Measurements from ENCODE around the gene INO80C.
"Not testable (repeated sequence)": the region's sequence is repeated elsewhere in the genome, so short reads cannot be mapped to it uniquely, and the experiment has no call there.

INO80C gene

DNA sequence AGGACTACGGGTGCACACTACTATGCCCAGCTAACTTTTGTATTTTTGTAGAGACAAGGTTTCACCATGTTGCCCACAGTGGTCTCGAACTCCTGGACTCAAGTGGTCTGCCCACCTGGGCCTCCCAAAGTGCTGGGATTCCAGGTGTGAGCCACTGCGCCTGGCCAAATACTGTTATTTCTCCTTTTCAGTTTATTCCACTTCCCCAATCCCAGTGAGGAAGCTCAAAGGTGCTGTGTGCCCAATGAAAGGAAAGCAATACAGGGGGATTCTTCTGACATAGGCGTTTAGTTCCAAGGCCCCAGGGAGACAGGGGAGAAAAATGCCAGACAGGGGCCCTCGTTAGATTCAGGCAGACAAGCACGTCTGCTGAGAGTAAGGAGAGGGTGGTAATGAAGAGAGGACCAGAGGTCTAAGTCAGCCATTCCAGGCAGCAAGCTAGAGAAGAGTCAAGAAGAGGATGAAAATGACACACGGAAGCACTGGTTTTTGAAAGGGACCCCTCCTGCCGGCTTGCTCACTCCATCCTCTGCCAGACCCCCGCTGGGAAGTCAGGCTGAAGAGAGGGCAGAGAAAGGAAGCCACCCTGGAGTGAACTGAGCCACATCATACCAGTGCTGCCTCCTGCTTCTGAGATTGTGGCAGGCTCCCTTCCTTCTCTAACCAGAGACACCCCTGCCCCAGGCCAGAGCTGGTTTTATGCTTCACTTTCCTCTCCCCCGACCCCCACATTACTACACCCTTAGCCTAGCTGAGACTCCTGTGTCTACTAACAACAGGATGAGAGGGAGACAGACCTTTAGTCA, 6.7 kb downstream of the INO80C start:
- Histone ChIP-seq H3K4me3 (ENCODE audit: low read length) (no peak overlapping the region), H3K4me1 (ENCODE audit: low read length) (peaks cover 4% of the 10 kb centered on the region; the same call in 1 of the 2 replicates), H4K20me1 (ENCODE audit: insufficient read depth, low read length) (no peaks in the 10 kb centered on the region), H3K27me3 (ENCODE audit: low read depth, low read length) (no peaks in the 10 kb centered on the region), H3K9ac (ENCODE audit: low read length) (no peak overlapping the region), H3K27ac (ENCODE audit: low read length) (no peak overlapping the region), H3K36me3 (replicated peaks; ENCODE audit: low read depth, low read length) (no peaks in the 10 kb centered on the region), H3K9me3 (ENCODE audit: insufficient read depth, low read length) (no peaks in the 10 kb centered on the region), H2AFZ (ENCODE audit: low read depth, low read length) (no peak overlapping the region), H3K79me2 (ENCODE audit: low read length) (peaks cover 37% of the 10 kb centered on the region), H3K4me2 (ENCODE audit: low read length) (no peak overlapping the region)
- no peak for TF ChIP-seq EZH2phosphoT487 (IDR thresholded peaks at IDR 0.05; ENCODE audit: low read depth)
- TF ChIP-seq, protein P1, sequence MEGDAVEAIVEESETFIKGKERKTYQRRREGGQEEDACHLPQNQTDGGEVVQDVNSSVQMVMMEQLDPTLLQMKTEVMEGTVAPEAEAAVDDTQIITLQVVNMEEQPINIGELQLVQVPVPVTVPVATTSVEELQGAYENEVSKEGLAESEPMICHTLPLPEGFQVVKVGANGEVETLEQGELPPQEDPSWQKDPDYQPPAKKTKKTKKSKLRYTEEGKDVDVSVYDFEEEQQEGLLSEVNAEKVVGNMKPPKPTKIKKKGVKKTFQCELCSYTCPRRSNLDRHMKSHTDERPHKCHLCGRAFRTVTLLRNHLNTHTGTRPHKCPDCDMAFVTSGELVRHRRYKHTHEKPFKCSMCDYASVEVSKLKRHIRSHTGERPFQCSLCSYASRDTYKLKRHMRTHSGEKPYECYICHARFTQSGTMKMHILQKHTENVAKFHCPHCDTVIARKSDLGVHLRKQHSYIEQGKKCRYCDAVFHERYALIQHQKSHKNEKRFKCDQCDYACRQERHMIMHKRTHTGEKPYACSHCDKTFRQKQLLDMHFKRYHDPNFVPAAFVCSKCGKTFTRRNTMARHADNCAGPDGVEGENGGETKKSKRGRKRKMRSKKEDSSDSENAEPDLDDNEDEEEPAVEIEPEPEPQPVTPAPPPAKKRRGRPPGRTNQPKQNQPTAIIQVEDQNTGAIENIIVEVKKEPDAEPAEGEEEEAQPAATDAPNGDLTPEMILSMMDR (IDR thresholded peaks at IDR 0.05; ENCODE audit: low read depth, low read length), result no peak

DNA sequence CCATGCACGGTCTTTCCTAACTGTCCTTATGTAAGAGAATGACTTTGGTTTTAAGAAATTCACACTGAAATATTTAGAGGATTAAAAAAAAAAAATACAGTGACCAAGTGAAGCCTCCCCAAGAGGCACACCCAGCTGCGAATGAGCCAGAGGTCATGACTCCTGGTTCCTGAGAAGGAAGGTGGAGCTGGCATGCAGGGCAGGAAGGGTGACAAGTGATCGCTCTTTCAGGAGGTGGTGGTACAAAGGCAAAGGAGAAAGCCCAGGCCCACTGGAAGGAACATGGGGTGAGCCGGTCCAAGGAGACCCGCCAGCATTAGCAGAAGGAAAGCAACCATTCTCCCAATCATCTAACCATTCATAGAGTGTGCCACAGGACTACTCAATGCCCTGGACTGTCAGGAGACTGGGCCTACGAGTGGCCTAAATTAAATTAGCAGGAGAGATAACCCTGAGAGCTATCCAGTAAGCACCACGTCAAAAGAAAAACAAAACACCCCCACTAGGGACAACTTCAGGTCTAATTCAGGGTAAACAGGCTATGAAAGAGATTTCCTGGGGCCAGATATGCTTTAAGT, 7.8 kb downstream of the INO80C start:
- H3K79me2 ChIP-seq (ENCODE audit: low read length), result peaks cover 27% of the 10 kb centered on the region
- H3K9ac ChIP-seq (ENCODE audit: low read length), result no peak overlapping the region
- no peak overlapping the region for H3K4me2 ChIP-seq (ENCODE audit: low read length)
- H3K9me3 ChIP-seq (ENCODE audit: insufficient read depth, low read length), result no peaks in the 10 kb centered on the region
- no peaks in the 10 kb centered on the region for H4K20me1 ChIP-seq (ENCODE audit: insufficient read depth, low read length)
- H3K36me3 ChIP-seq (replicated peaks; ENCODE audit: low read depth, low read length), result no peaks in the 10 kb centered on the region
- H3K4me3 ChIP-seq (ENCODE audit: low read length), result no peak overlapping the region
- H3K27ac ChIP-seq (ENCODE audit: low read length), result no peak overlapping the region
- no peaks in the 10 kb centered on the region for H3K4me1 ChIP-seq (ENCODE audit: low read length)
- no peak for TF ChIP-seq EZH2phosphoT487 (IDR thresholded peaks at IDR 0.05; ENCODE audit: low read depth)
- TF ChIP-seq, protein P1 (IDR thresholded peaks at IDR 0.05; ENCODE audit: low read depth, low read length), result no peak
- H2AFZ ChIP-seq (ENCODE audit: low read depth, low read length), result no peak overlapping the region
- H3K27me3 ChIP-seq (ENCODE audit: low read depth, low read length), result no peaks in the 10 kb centered on the region

DNA sequence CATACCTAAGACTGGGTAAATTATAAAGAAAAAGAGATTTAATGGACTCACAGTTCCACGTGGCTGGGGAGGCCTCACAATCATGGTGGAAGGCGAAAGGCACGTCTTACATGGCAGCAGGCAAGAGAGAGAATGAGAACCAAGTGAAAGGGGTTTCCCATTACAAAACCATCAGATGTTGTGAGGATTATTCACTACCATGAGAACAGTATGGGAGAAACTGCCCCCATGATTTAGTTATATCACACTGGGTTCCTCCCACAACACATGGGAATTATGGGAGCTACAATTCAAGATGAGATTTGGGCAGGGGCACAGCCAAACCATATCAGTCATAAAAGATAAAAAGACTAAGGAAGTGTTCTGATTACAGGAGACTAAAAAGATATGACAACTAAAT, 8.5 kb downstream of the INO80C start:
- not testable (repeated sequence) for H3K4me1 ChIP-seq (ENCODE audit: low read length); H3K36me3 ChIP-seq (replicated peaks; ENCODE audit: low read depth, low read length); H3K9me3 ChIP-seq (ENCODE audit: insufficient read depth, low read length); H3K27me3 ChIP-seq (ENCODE audit: low read depth, low read length); H3K27ac ChIP-seq (ENCODE audit: low read length); H3K9ac ChIP-seq (ENCODE audit: low read length); H4K20me1 ChIP-seq (ENCODE audit: insufficient read depth, low read length); H3K4me3 ChIP-seq (ENCODE audit: low read length); H3K4me2 ChIP-seq (ENCODE audit: low read length); H2AFZ ChIP-seq (ENCODE audit: low read depth, low read length)
- H3K79me2 ChIP-seq (ENCODE audit: low read length), result peaks cover 25% of the 10 kb centered on the region

DNA sequence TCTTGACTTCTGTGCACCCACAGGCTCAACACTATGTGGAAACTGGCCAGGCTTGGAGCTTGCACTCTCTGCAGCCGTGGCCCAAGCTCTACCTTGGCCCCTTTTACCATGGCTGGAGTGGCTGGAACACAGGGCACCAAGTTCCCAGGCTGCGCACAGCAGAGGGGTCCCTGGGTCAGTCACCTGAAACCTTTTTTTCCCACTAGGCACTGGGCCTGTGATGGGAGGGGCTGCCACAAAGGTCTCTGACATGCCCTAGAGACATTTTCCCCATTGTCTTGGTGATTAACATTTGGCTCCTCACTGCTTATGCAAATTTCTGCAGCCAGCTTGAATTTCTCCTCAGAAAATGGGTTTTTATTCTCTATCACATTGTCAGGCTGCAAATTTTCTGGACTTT, 9.4 kb downstream of the INO80C start:
- H3K79me2 ChIP-seq (ENCODE audit: low read length), result peaks cover 20% of the 10 kb centered on the region
- H3K9me3 ChIP-seq (ENCODE audit: insufficient read depth, low read length); H3K4me2 ChIP-seq (ENCODE audit: low read length); H3K36me3 ChIP-seq (replicated peaks; ENCODE audit: low read depth, low read length); H3K27me3 ChIP-seq (ENCODE audit: low read depth, low read length); H3K4me3 ChIP-seq (ENCODE audit: low read length); H3K9ac ChIP-seq (ENCODE audit: low read length); H4K20me1 ChIP-seq (ENCODE audit: insufficient read depth, low read length); H2AFZ ChIP-seq (ENCODE audit: low read depth, low read length); H3K27ac ChIP-seq (ENCODE audit: low read length): not testable (repeated sequence)
- peaks cover 10% of the 10 kb centered on the region for H3K4me1 ChIP-seq (ENCODE audit: low read length)

DNA sequence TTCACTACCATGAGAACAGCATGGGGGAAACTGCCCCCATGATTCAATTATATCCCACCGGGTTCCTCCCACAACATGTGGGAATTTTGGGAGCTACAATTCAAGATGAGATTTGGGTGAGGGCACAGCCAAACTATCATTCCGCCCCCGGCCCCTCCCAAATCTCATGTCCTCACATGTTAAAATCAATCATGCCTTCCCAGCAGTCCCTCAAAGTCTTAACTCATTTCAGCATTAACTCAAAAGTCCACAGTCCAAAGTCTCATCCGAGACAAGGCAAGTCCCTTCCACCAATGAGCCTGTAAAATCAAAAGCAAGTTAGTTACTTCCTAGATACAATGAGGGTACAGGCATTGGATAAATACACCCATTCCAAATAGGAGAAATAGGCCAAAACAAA, 10.2 kb downstream of the INO80C start:
- not testable (repeated sequence) for H3K27me3 ChIP-seq (ENCODE audit: low read depth, low read length); H3K4me2 ChIP-seq (ENCODE audit: low read length); H3K4me3 ChIP-seq (ENCODE audit: low read length); H3K9ac ChIP-seq (ENCODE audit: low read length); H3K36me3 ChIP-seq (replicated peaks; ENCODE audit: low read depth, low read length); H3K27ac ChIP-seq (ENCODE audit: low read length); H2AFZ ChIP-seq (ENCODE audit: low read depth, low read length); H4K20me1 ChIP-seq (ENCODE audit: insufficient read depth, low read length); H3K9me3 ChIP-seq (ENCODE audit: insufficient read depth, low read length)
- Histone ChIP-seq H3K79me2 (ENCODE audit: low read length) (peaks cover 15% of the 10 kb centered on the region), H3K4me1 (ENCODE audit: low read length) (peaks cover 10% of the 10 kb centered on the region)
